Activated CD4-positive, alpha-beta memory T cell treated with anti-CD3 and anti-CD28 coated beads for 36 hours (primary cell): ENCODE measurements around the gene CAPN2. TPM values are rescaled to one million over a fixed set of nuclear protein-coding genes. Genes with fewer than 3 reads are reported as not detected.

ENCODE experiments used
- CTCF ChIA-PET: fragments of 350-600 bp; sonication (Branson Sonifier 250); formaldehyde crosslinking; loops from one replicate; lab custom pipeline; 2021; ENCODE audit warnings: antibody characterized with exemption, inconsistent platforms; lab: Charles Lee
- POLR2A ChIA-PET: fragments of 350-600 bp; sonication (Branson Sonifier 250); formaldehyde crosslinking; loops from one replicate; lab custom pipeline; 2021; ENCODE audit warnings: antibody characterized with exemption; lab: Charles Lee
- DNase-seq: peaks from one replicate; pipeline ENCODE4 v3.0.0-alpha.2; 2020
- H3K27ac Mint-ChIP-seq: one replicate; pipeline ENCODE4 v1.8.0; 2021; ENCODE audit warnings: mixed read lengths
- H3K27me3 Mint-ChIP-seq: one replicate; pipeline ENCODE4 v1.8.0; 2021; ENCODE audit warnings: mixed read lengths
- H3K36me3 Mint-ChIP-seq: one replicate; pipeline ENCODE4 v1.8.0; 2021; ENCODE audit warnings: mixed read lengths
- H3K4me1 Mint-ChIP-seq: one replicate; pipeline ENCODE4 v1.8.0; 2021; ENCODE audit warnings: low read depth, mixed read lengths
- H3K4me3 Mint-ChIP-seq: one replicate; pipeline ENCODE4 v1.8.0; 2021; ENCODE audit warnings: mild to moderate bottlenecking, mixed read lengths
- H3K9me3 Mint-ChIP-seq: one replicate; pipeline ENCODE4 v1.8.0; 2021; ENCODE audit warnings: mixed read lengths
- intact Hi-C: fragments of 100-400 bp; cut with micrococcal nuclease; formaldehyde crosslinking; loops from one replicate; pipeline ENCODE4 v1.15.1; 2023
- total RNA-seq, 2 experiments: library from RNA; stranded (reverse); gene quantifications; one replicate each; pipeline ENCODE4 v1.2.3, GENCODE V29; 2021

Gene CAPN2
- total RNA-seq, 2 experiments from 2014 or later, result 61.2 to 64.5 TPM

DNA sequence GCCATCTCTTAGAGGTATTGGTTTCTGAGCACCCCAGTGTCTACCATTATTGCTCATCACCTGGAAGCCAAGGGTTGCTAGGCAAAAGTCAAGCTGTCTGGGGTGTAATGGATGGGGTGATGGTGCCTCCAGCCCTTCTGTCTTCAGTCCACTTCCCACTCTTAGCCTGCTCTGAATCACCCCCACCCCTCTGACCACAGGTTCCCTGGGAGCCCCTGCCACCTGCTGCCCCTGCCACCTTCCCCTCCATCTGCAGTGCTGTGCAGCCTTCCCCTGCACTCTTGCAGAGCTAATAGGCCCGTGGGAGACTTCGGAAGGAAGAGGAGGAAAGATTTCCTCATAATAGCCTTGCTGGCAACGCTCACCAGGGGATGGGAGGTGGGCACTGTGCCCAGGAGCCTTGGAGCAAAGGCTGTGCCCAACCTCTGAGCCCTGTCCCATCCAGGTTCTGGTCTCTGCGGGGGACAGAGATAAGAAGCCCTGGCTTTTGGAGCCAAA, 35.5 kb downstream of the CAPN2 start:
- Mint-ChIP-seq H3K4me3 (no peak overlapping the region), H3K4me1 (peaks cover 23% of the 10 kb centered on the region), H3K27ac (no peak overlapping the region), H3K9me3 (no peaks in the 10 kb centered on the region), H3K36me3 (peaks cover 20% of the 10 kb centered on the region), H3K27me3 (no peaks in the 10 kb centered on the region)
- intact Hi-C loops, result no loop called here
- ChIA-PET CTCF (interaction anchor here (0.6 to 8.2 kb wide), 8 partner anchors 17 to 504 kb away, joined by 3 to 189 read pairs (median 32); partner anchors contain the start of gene CAPN2), POLR2A (interaction anchor here (1.7 kb wide), 1 partner anchor 98 kb away, joined by 5 read pairs; the partner anchor contains the start of gene TP53BP2)
- peak; percentile 28 for DNase-seq

- peak; percentile 52 for DNase-seq
- intact Hi-C loops, result no loop called here
- H3K27ac Mint-ChIP-seq, result no peak overlapping the region
- H3K4me3 Mint-ChIP-seq, result peak overlapping the region; percentile 42
- CTCF ChIA-PET, result interaction anchor here (0.6 to 8.2 kb wide), 25 partner anchors 8 to 505 kb away, joined by 3 to 189 read pairs (median 9); partner anchors contain the start of gene CAPN2
- POLR2A ChIA-PET, result interaction anchor here (1.1 to 1.7 kb wide), 3 partner anchors 16 to 97 kb away, joined by 3 to 5 read pairs (median 4); partner anchors contain the start of gene TP53BP2
- H3K9me3 Mint-ChIP-seq, result no peaks in the 10 kb centered on the region
- H3K36me3 Mint-ChIP-seq, result peaks cover 24% of the 10 kb centered on the region
- no peaks in the 10 kb centered on the region for H3K27me3 Mint-ChIP-seq
- H3K4me1 Mint-ChIP-seq, result peaks cover 23% of the 10 kb centered on the region
These were observed 36.0 kb downstream of the CAPN2 start for GRCh38 chr1:223748405-223748772.

DNA sequence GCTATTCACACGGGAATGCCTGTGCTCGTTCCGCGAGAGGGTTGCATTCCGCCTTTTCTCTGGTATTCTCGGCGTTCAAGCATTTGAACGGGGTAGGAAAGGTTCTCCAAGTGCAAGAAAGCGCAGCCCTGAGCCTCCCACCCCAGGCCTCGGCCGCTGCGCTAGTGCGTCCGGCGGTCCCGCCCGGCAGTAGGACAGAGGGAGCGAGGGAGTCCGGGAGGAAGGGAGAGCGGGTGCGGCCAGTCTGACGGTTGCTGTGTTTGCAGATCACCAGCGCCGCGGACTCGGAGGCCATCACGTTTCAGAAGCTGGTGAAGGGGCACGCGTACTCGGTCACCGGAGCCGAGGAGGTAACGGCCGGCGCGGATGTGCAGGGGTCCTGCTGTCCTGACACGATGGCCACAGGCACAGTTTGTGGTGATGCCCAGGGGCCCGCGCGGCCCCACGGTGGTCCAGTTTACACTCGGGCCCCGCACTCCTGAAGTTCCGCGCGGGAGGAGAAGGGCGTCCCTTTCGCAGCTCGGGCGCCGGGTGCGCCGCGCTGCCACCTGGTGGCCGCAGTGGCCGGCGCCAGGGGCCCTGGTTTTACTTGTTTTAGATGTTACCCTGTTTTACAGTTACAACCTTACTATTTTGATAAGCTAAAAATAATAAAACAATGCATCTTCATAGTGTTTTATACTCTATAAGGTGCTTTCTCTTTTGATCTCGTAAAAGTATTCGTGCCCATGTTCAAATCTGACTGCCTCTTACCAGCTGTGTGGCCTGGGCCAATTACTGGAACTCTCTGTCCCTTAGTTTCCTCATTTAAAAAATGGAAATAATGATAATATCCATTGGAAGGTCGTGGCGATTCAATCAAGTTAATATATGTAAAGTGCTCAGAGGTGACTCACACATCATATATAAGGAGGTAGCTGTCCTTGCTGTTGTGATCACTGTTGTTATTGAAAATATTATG, 36.7 kb downstream of the CAPN2 start:
- DNase-seq, result peak; percentile 74
- intact Hi-C loops, result loop anchor here (1.0 kb wide), 3 partner anchors 23 to 51 kb away; partner anchors contain the start of gene CAPN2
- Mint-ChIP-seq H3K4me1 (peaks cover 23% of the 10 kb centered on the region), H3K36me3 (peaks cover 25% of the 10 kb centered on the region), H3K27me3 (no peaks in the 10 kb centered on the region), H3K9me3 (no peaks in the 10 kb centered on the region), H3K4me3 (peak overlapping the region; percentile 42), H3K27ac (no peak overlapping the region)
- CTCF ChIA-PET, result interaction anchor here (0.6 to 8.2 kb wide), 39 partner anchors 9 to 615 kb away, joined by 3 to 189 read pairs (median 5); partner anchors contain the start of gene CAPN2
- POLR2A ChIA-PET, result interaction anchor here (0.6 to 1.7 kb wide), 6 partner anchors 8 to 97 kb away, joined by 3 to 8 read pairs (median 4); partner anchors contain the start of genes CAPN2 and TP53BP2

- H3K27me3 Mint-ChIP-seq, result no peaks in the 10 kb centered on the region
- no peak overlapping the region for H3K4me3 Mint-ChIP-seq
- no peak overlapping the region for H3K27ac Mint-ChIP-seq
- peaks cover 25% of the 10 kb centered on the region for H3K36me3 Mint-ChIP-seq
- ChIA-PET CTCF (interaction anchor here (0.7 to 8.2 kb wide), 13 partner anchors 10 to 91 kb away, joined by 3 to 189 read pairs (median 19); partner anchors contain the start of gene CAPN2), POLR2A (interaction anchor here (0.5 to 0.8 kb wide), 3 partner anchors 39 to 1010 kb away, joined by 3 read pairs; no protein-coding TSS in a partner anchor)
- H3K9me3 Mint-ChIP-seq, result no peaks in the 10 kb centered on the region
- H3K4me1 Mint-ChIP-seq, result peaks cover 23% of the 10 kb centered on the region
- intact Hi-C loops, result no loop called here
- no peak for DNase-seq
These were observed 38.6 kb downstream of the CAPN2 start for GRCh38 chr1:223750730-223751570.

DNA sequence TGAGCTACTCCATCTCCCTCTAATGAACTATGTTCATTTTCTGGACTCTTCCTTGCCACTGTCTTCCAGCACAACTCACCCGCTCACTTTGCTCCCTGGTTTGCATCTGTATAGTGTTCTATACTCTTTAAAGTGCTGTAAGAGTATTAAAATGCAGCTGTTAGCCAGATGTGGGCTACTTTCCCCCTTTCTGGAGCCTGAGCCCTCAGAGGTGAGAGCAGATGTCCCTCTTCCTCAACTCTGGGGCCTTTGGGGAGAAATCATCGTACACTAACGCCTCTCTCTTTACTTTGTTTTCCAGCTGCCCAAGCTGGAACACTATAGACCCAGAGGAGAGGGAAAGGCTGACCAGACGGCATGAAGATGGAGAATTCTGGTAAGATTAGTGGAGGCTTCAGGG, 39.4 kb downstream of the CAPN2 start:
- H3K9me3 Mint-ChIP-seq, result no peaks in the 10 kb centered on the region
- no peak overlapping the region for H3K27ac Mint-ChIP-seq
- H3K4me1 Mint-ChIP-seq, result peaks cover 23% of the 10 kb centered on the region
- H3K36me3 Mint-ChIP-seq, result peaks cover 25% of the 10 kb centered on the region
- no peaks in the 10 kb centered on the region for H3K27me3 Mint-ChIP-seq
- no peak overlapping the region for H3K4me3 Mint-ChIP-seq
- CTCF ChIA-PET, result interaction anchor here (1.1 to 8.2 kb wide), 5 partner anchors 25 to 68 kb away, joined by 4 to 189 read pairs (median 4); partner anchors contain the start of gene CAPN2
- intact Hi-C loops, result no loop called here
- DNase-seq, result no peak
- POLR2A ChIA-PET, result interaction anchor here (0.8 kb wide), 1 partner anchor 40 kb away, joined by 3 read pairs; no protein-coding TSS in a partner anchor

DNA sequence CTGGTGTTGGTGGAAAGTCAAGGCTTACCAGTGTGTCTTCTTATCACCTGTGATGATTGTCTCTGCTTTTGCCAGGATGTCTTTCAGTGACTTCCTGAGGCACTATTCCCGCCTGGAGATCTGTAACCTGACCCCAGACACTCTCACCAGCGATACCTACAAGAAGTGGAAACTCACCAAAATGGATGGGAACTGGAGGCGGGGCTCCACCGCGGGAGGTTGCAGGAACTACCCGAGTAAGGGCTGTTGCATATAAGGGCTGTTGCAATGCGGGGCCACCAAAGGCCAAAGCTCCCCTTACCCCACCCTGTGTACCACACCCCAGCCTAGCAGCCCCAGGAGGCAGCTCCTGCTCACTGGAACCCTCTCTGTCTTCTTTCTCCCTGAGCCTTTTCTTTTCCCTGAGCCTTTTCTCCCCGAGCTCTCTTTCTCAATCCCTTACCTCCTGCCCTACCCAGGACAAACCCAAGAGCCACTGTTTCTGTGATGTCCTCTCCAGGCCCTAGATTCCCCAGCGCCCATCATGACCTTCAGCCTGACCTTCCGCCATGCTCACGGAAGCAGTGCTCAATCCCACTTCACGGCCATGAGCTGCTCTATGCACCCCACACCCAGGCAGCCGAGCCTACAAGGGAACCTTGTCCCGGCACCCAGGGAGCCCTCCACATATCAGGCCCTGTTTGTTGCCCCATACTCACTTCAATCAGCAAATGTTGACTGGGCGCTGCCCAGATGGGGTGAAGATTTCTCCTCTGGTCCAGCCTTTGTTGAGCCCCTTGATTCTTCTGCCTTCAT, 40.6 kb downstream of the CAPN2 start:
- H3K4me1 Mint-ChIP-seq, result peaks cover 14% of the 10 kb centered on the region
- no peaks in the 10 kb centered on the region for H3K27me3 Mint-ChIP-seq
- ChIA-PET POLR2A (no interaction called here), CTCF (interaction anchor here (1.2 to 8.2 kb wide), 5 partner anchors 26 to 93 kb away, joined by 3 to 189 read pairs (median 4); partner anchors contain the start of genes CAPN2 and TP53BP2)
- no peak overlapping the region for H3K4me3 Mint-ChIP-seq
- no peaks in the 10 kb centered on the region for H3K9me3 Mint-ChIP-seq
- H3K36me3 Mint-ChIP-seq, result peaks cover 29% of the 10 kb centered on the region
- H3K27ac Mint-ChIP-seq, result no peak overlapping the region
- DNase-seq, result no peak
- intact Hi-C loops, result no loop called here

DNA sequence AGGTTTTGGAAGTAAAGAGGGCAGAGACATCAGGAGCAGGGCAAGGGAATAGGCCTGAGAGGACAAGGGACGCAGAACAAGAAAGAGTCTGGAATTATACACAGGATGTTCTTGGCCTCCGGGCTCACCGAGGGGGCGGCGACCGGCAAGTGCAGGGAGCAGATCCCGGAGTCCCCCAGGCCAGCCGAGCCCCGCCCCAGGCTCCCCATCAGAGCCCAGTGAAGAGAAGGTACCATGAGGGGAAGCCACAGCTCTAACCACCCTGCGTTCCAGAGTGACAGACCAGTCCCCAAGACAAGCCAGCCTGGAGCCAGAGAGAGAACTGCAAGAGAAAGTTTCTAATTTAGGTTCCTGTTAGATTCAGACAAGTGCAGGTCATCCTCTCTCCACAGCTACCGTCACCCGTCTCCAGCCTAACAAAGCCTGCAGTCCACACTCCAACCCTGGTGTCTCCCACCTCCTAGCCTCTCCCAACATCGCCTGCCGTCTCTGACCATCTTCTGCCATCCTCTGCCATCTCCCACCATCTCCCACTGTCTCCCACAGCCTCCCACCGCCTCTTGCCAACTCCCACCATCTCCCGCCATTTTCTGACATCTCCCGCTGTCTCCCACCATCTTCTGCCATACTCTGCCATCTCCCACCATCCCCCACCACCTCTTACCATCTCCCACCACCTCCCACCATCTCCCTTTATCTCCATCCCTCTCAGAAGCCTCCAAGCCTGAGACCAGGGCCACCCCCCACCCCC, 42.5 kb downstream of the CAPN2 start:
- Mint-ChIP-seq H3K27me3 (no peaks in the 10 kb centered on the region), H3K36me3 (peaks cover 33% of the 10 kb centered on the region), H3K27ac (no peak overlapping the region), H3K4me3 (no peak overlapping the region), H3K9me3 (no peaks in the 10 kb centered on the region), H3K4me1 (no peaks in the 10 kb centered on the region)
- DNase-seq, result no peak
- CTCF ChIA-PET, result no interaction called here
- POLR2A ChIA-PET, result no interaction called here
- intact Hi-C loops, result no loop called here

GRCh38 chr1:223755432-223755792, 43.1 kb downstream of the CAPN2 start:
- no peaks in the 10 kb centered on the region for H3K27me3 Mint-ChIP-seq
- no peaks in the 10 kb centered on the region for H3K4me1 Mint-ChIP-seq
- intact Hi-C loops, result no loop called here
- no peaks in the 10 kb centered on the region for H3K9me3 Mint-ChIP-seq
- POLR2A ChIA-PET, result no interaction called here
- DNase-seq, result no peak
- CTCF ChIA-PET, result interaction anchor here (0.6 kb wide), 1 partner anchor 60 kb away, joined by 3 read pairs; no protein-coding TSS in a partner anchor
- H3K27ac Mint-ChIP-seq, result no peak overlapping the region
- H3K36me3 Mint-ChIP-seq, result peaks cover 29% of the 10 kb centered on the region
- H3K4me3 Mint-ChIP-seq, result no peak overlapping the region

DNA sequence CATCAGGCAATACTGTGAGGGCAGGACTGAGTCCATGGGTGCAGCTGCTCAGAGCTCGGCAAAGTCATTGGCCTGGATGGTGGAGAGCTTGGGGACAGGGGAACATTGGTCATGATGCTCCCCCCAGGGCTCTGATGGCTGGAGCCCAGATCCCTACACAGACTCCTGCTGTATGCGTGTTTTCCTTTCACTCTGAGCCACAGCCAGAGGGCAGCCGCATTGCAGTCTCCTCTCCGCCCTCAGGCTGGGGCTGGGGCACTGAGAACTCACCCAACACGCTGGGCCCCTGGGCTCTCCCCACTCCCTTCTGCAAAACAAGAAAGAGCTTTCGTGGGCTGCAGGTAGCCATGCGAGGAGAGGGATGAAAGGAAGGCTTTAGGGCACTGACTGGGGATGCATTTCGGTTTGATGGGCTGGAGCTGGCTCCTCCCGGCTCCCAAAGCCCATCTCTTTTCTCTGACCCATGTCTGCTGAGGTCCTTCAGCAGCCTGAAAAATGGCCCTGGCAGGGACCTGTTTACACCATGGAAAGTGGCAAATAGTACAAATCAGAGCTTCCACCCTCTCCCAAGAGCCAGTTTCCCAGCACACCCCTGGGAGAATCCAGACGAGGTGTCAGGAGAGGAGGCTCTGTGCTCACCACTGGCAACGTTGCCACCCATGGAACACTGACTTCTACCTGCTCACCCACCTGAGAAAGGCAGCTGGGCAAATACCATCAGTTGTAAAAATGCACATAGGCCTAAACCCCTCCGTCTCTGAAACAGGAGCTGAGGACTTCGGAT, 43.8 kb downstream of the CAPN2 start:
- intact Hi-C loops, result no loop called here
- H3K36me3 Mint-ChIP-seq, result peaks cover 24% of the 10 kb centered on the region
- no peak for DNase-seq
- H3K9me3 Mint-ChIP-seq, result no peaks in the 10 kb centered on the region
- no peak overlapping the region for H3K27ac Mint-ChIP-seq
- ChIA-PET POLR2A (no interaction called here), CTCF (interaction anchor here (0.6 to 1.1 kb wide), 4 partner anchors 50 to 63 kb away, joined by 3 to 4 read pairs (median 3); no protein-coding TSS in a partner anchor)
- H3K4me1 Mint-ChIP-seq, result no peaks in the 10 kb centered on the region
- H3K27me3 Mint-ChIP-seq, result no peaks in the 10 kb centered on the region
- no peak overlapping the region for H3K4me3 Mint-ChIP-seq
